K562 (cell line): ENCODE data around the gene CSMD2. TPM values are rescaled to one million over a fixed set of nuclear protein-coding genes. Genes with fewer than 3 reads are reported as not detected.

Experiments used
- ATAC-seq: fragments of 200-7000 bp; cut with Tn5 transposase; 3 replicates; pipeline ENCODE4 v1.9.1; 2020; ENCODE audit warnings: moderate library complexity
- BruUV-seq: library from RNA; stranded (reverse); fragments of 400-500 nt; replicated peaks from 2 replicates; lab custom pipeline; 2021; lab: Mats Ljungman, UMichigan
- CTCF ChIA-PET: fragments of 300-600 bp; formaldehyde crosslinking; extraction: SDS; loops from one replicate; lab custom pipeline; 2021; ENCODE audit warnings: low intra/inter-chr PET ratio; lab: Yijun Ruan, JAX
- POLR2A ChIA-PET: fragments of 300-600, 350-650 bp; sonication (Branson Sonifier 250); formaldehyde crosslinking; extraction: SDS; loops from one replicate; lab custom pipeline; 2021; ENCODE audit warnings: antibody characterized with exemption, inconsistent platforms; lab: Yijun Ruan, JAX
- DNase-seq, 4 experiments: peaks; one replicate each; pipeline versions ENCODE4 v3.0.0 to v3.0.0-alpha.2; 2011 to 2018; ENCODE audit warnings: low spot score in 3 of 4, mixed read lengths in 3 of 4; ENCODE audit errors: extremely low read depth in 1 of 4
- FAIRE-seq: peaks from 2 replicates; lab custom pipeline; 2011; peaks lifted over from hg19 to GRCh38; lab: Jason Lieb, UNC
- H2AFZ ChIP-seq: 2 replicates; pipeline ENCODE4 v1.6.0; 2011; ENCODE audit warnings: low read depth, low read length, control low read depth, inconsistent platforms
- H3K27ac ChIP-seq: fragments of 200-600 bp; 3 replicates; pipeline ENCODE4 v1.8.0; 2011; ENCODE audit warnings: low read depth, mild to moderate bottlenecking, control low read depth, inconsistent platforms, low read length, moderate library complexity, mixed read lengths; ENCODE audit errors: extremely low read depth
- H3K27me3 ChIP-seq, 2 experiments: fragments of 300-600 bp in 1 of 2; 2 replicates in 1 of 2; 3 replicates in 1 of 2; pipeline versions ENCODE4 v1.6.0 to v1.8.0; 2011; ENCODE audit warnings: inconsistent platforms in 2 of 2, low read length in 2 of 2, mild to moderate bottlenecking in 1 of 2, mixed read lengths in 1 of 2, moderate library complexity in 1 of 2; ENCODE audit not compliant: control insufficient read depth in 2 of 2, insufficient read depth in 2 of 2
- H3K36me3 ChIP-seq: fragments of 300-600 bp; 3 replicates; pipeline ENCODE4 v1.8.0; 2011; ENCODE audit warnings: mild to moderate bottlenecking, low read length, inconsistent platforms; ENCODE audit not compliant: control insufficient read depth, insufficient read depth
- H3K4me1 ChIP-seq, 2 experiments: fragments of 200-600 bp in 1 of 2; replicated peaks in 1 of 2; 2 replicates in 1 of 2; 3 replicates in 1 of 2; pipeline versions ENCODE4 v1.5.1 to v1.8.0; 2011; ENCODE audit warnings: inconsistent platforms in 2 of 2, low read length in 2 of 2, mild to moderate bottlenecking in 1 of 2, mixed read lengths in 1 of 2, moderate library complexity in 1 of 2; ENCODE audit not compliant: control insufficient read depth in 2 of 2, insufficient read depth in 2 of 2
- H3K4me2 ChIP-seq: 2 replicates; pipeline ENCODE4 v1.6.1; 2011; ENCODE audit warnings: low read length, control low read depth, inconsistent platforms, mixed read lengths; ENCODE audit not compliant: insufficient read depth
- H3K4me3 ChIP-seq: fragments of 200-600 bp; sonication (generic), shearing (Covaris generic); 2 replicates; pipeline ENCODE4 v1.5.1; 2016; ENCODE audit warnings: control low read depth, inconsistent platforms
- H3K79me2 ChIP-seq: fragments of 200-600 bp; 3 replicates; pipeline ENCODE4 v1.8.0; 2011; ENCODE audit warnings: low read length, inconsistent platforms; ENCODE audit not compliant: control insufficient read depth, insufficient read depth
- H3K9ac ChIP-seq, 2 experiments: 2 replicates each; pipeline versions ENCODE4 v1.6.0 to v1.6.1; 2011; ENCODE audit warnings: low read depth in 2 of 2, low read length in 2 of 2, control low read depth in 1 of 2, inconsistent platforms in 1 of 2, mild to moderate bottlenecking in 1 of 2, mixed read lengths in 1 of 2; ENCODE audit not compliant: insufficient read depth in 1 of 2
- H3K9me1 ChIP-seq: one replicate; pipeline ENCODE4 v1.6.0; 2011; ENCODE audit warnings: inconsistent platforms, mild to moderate bottlenecking, low read length, moderate library complexity; ENCODE audit not compliant: control insufficient read depth, insufficient read depth
- H3K9me3 ChIP-seq: replicated peaks from 2 replicates; pipeline ENCODE4 v1.5.1; 2011; ENCODE audit warnings: low read depth, low read length, inconsistent platforms; ENCODE audit not compliant: control insufficient read depth, insufficient read depth
- H4K20me1 ChIP-seq: replicated peaks from 2 replicates; pipeline ENCODE4 v1.6.1; 2011; ENCODE audit warnings: low read length, inconsistent platforms, mixed read lengths; ENCODE audit not compliant: control insufficient read depth, insufficient read depth
- EGR1 ChIP-seq: fragments of 450-650 bp; conservative IDR thresholded peaks from 2 replicates; pipeline ENCODE4 v1.6.1; 2017; ENCODE audit warnings: mild to moderate bottlenecking
- FOXA3 ChIP-seq, 2 experiments: fragments of 450-650 bp in 1 of 2; sonication (generic) in 1 of 2; formaldehyde crosslinking; IDR thresholded peaks in 1 of 2; conservative IDR thresholded peaks in 1 of 2; 2 replicates each; pipeline versions ENCODE4 v1.4.0 to v1.8.0; 2020 to 2022; ENCODE audit warnings: mild to moderate bottlenecking in 2 of 2, missing genetic modification reagents in 1 of 2
- IFI16 ChIP-seq: fragments of 250-450 bp; sonication (Bioruptor Pico); IDR thresholded peaks from 2 replicates; pipeline ENCODE4 v2.1.2; 2022; ENCODE audit warnings: mild to moderate bottlenecking, inconsistent platforms
- KHSRP ChIP-seq: fragments of 450-650 bp; IDR thresholded peaks from 2 replicates; pipeline ENCODE4 v1.6.1; 2017
- KLF13 ChIP-seq: fragments of 450-650 bp; IDR thresholded peaks from 2 replicates; pipeline ENCODE4 v1.6.1; 2016; ENCODE audit warnings: missing genetic modification characterization, low read depth, mild to moderate bottlenecking, missing compliant biosample characterization, moderate library complexity, borderline replicate concordance
- NBN ChIP-seq: fragments of 450-650 bp; IDR thresholded peaks from 2 replicates; pipeline ENCODE4 v1.6.1; 2016; ENCODE audit warnings: low read depth, mild to moderate bottlenecking
- RB1 ChIP-seq: fragments of 450-650 bp; IDR thresholded peaks from 2 replicates; pipeline ENCODE4 v1.6.1; 2017; ENCODE audit warnings: low read depth, mild to moderate bottlenecking
- RBM39 ChIP-seq: fragments of 200-400 bp; formaldehyde crosslinking; optimal IDR thresholded peaks from 2 replicates; pipeline ENCODE3; 2018; ENCODE audit warnings: low read depth, low read length
- SAFB2 ChIP-seq: fragments of 200-400 bp; formaldehyde crosslinking; IDR thresholded peaks from 2 replicates; pipeline ENCODE4 v1.6.1; 2018; ENCODE audit warnings: borderline replicate concordance, low read length, low read depth, moderate library complexity; ENCODE audit not compliant: severe bottlenecking
- SMAD3 ChIP-seq: fragments of 450-650 bp; formaldehyde crosslinking; conservative IDR thresholded peaks from 2 replicates; pipeline ENCODE4 v1.4.0; 2020; ENCODE audit warnings: mild to moderate bottlenecking
- TCF7L2 ChIP-seq: fragments of 150-350 bp; IDR thresholded peaks from 2 replicates; pipeline ENCODE4 v1.6.1; 2016; ENCODE audit warnings: low read depth, mild to moderate bottlenecking, low read length, moderate library complexity
- ZEB2 ChIP-seq: fragments of 450-650 bp; IDR thresholded peaks from 2 replicates; pipeline ENCODE4 v1.6.1; 2016
- ZFX ChIP-seq: sonication (generic); formaldehyde crosslinking; IDR thresholded peaks from 2 replicates; pipeline ENCODE4 v1.8.0; 2022; ENCODE audit warnings: mild to moderate bottlenecking, missing genetic modification reagents, moderate library complexity
- ZNF444 ChIP-seq: fragments of 250-450 bp; sonication (Bioruptor Pico); IDR thresholded peaks from 2 replicates; pipeline ENCODE4 v1.4.0; 2020; ENCODE audit warnings: mild to moderate bottlenecking, moderate library complexity
- WGBS: fragments of 100-300 bp; shearing (Covaris generic); methylation state at CpG from one replicate; pipeline ENCODE4 v1.1.6; 2016; ENCODE audit warnings: low coverage, mixed read lengths; ENCODE audit not compliant: insufficient coverage; ENCODE audit errors: missing lambda C conversion rate; 5-methylcytosine and 5-hydroxymethylcytosine counted together
- in situ Hi-C: fragments of 300-500 bp; cut with MboI; formaldehyde crosslinking; loops from 4 replicates; pipeline ENCODE4 v1.15.0; 2018; ENCODE audit warnings: inconsistent platforms, mixed read lengths
- intact Hi-C: fragments of 100-400 bp; cut with micrococcal nuclease; formaldehyde crosslinking; loops from 2 replicates; pipeline ENCODE4 v1.14.2; 2022
- polyA plus RNA-seq, 8 experiments: library from polyadenylated mRNA; depleted of rRNA in 4 of 8; stranded (reverse) in 5 of 8; unstranded in 3 of 8; fragments of >200 nt; fragmentation: Nextera tagmentation in 2 of 8; fragmentation: Illumina TruSeq in 1 of 8; extraction: Ambion mirVana in 2 of 8; extraction: Trizol in 1 of 8; gene quantifications; 2 replicates each; pipeline versions ENCODE4 v1.2.1 to v1.2.3, GENCODE V29; 2011 to 2014; ENCODE audit warnings: inconsistent platforms in 1 of 8, missing spikeins in 1 of 8
- total RNA-seq, 7 experiments: library from RNA; depleted of rRNA in 6 of 7; stranded (reverse); fragments of >200 nt in 6 of 7; fragmentation: Illumina TruSeq in 2 of 7; extraction: Trizol in 2 of 7; gene quantifications; 2 replicates each; pipeline versions ENCODE4 v1.2.1 to v1.2.3, GENCODE V29; 2011 to 2021; ENCODE audit warnings: low replicate concordance in 1 of 7
- TF ChIP-seq, protein P1 (sequence below): fragments of 250-450 bp; sonication (Bioruptor Pico); IDR thresholded peaks from 2 replicates; pipeline ENCODE4 v1.5.0; 2022; ENCODE audit warnings: mild to moderate bottlenecking
- TF ChIP-seq, protein P2 (sequence below): sonication (generic); formaldehyde crosslinking; IDR thresholded peaks from 2 replicates; pipeline ENCODE4 v1.8.0; 2023; ENCODE audit warnings: missing genetic modification reagents, mild to moderate bottlenecking, borderline replicate concordance

CSMD2 gene
- total and polyA plus RNA-seq, 9 of the 15 experiments (the other 6 are each of a cell fraction or from before 2014, with no cell fraction given), result not detected

DNA sequence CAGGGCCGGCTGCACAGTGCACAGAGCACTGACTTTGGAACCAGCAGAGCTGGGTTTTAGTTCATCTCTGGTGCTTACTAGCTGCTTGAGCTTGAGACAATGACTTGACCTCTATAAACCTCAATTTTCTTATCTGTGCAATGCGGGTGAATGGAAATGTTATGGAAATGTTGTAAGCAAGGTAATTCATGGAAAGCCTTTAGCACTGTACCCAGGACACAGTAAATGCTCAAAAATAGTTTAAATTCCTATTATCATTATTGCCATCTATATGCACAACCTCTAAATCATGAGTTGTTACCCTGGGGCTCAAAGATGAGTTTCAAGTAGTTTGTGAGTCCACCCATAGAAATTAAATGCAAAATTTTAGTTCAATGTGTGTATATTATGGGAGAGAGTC lies 99.5 kb downstream of the CSMD2 start (continued):
- TF ChIP-seq, protein P1, sequence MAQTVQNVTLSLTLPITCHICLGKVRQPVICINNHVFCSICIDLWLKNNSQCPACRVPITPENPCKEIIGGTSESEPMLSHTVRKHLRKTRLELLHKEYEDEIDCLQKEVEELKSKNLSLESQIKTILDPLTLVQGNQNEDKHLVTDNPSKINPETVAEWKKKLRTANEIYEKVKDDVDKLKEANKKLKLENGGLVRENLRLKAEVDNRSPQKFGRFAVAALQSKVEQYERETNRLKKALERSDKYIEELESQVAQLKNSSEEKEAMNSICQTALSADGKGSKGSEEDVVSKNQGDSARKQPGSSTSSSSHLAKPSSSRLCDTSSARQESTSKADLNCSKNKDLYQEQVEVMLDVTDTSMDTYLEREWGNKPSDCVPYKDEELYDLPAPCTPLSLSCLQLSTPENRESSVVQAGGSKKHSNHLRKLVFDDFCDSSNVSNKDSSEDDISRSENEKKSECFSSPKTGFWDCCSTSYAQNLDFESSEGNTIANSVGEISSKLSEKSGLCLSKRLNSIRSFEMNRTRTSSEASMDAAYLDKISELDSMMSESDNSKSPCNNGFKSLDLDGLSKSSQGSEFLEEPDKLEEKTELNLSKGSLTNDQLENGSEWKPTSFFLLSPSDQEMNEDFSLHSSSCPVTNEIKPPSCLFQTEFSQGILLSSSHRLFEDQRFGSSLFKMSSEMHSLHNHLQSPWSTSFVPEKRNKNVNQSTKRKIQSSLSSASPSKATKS (CRISPR knock-in tag), result no peak
- TF ChIP-seq RB1 (no peak), TCF7L2 (no peak), SMAD3 (no peak), FOXA3 (CRISPR knock-in tag; conservative IDR thresholded peaks at IDR 0.05 in 1 of 2, IDR thresholded peaks at IDR 0.05 in 1 of 2) (no peak)

DNA sequence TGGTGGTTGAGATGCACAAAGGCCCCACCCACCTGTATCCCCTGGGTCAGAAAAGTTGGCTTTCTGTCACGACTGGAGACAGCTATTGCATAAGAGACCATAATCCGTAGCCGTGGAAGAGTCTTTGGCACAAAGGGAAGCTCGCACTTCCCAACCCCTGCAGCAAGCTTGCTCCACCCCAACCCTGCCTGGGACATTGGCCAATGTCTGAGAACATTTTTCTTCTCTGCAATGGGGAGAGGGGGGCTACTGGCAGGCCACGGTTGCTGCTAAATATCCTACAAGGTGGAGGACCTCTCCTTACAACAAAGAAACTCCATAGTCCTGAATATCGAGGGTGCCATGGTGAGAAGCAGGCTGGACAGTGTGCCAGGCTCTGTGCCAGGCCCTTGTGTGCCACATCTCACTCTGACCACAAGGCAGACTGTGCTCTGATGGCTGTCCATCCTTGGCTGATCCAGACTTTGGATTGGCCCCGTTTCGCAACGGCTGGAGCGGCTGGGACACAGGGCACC lies 104.1 kb downstream of the CSMD2 start:
- H3K36me3 ChIP-seq, result no peaks in the 10 kb centered on the region
- H3K27ac ChIP-seq, result no peak overlapping the region
- intact Hi-C loops, result no loop called here
- ChIA-PET CTCF (no interaction called here), POLR2A (no interaction called here)
- no peaks in the 10 kb centered on the region for H3K79me2 ChIP-seq
- no peak overlapping the region for H3K9ac ChIP-seq
- no peaks in the 10 kb centered on the region for H3K9me3 ChIP-seq
- in situ Hi-C loops, result no loop called here
- H3K4me1 ChIP-seq, result no peaks in the 10 kb centered on the region
- H3K27me3 ChIP-seq, result peaks cover 0 to 4% of the 10 kb centered on the region in 2 experiments; a peak in 1 of 5 replicates
- FAIRE-seq, result no peak
- H3K4me2 ChIP-seq, result no peak overlapping the region
- H3K9me1 ChIP-seq, result no peaks in the 10 kb centered on the region
- H4K20me1 ChIP-seq, result no peaks in the 10 kb centered on the region
- DNase-seq, result no peak
- no peak overlapping the region for H2AFZ ChIP-seq
- no peak overlapping the region for H3K4me3 ChIP-seq
- BruUV-seq, result no TSS peak
- WGBS, result 0% methylated on average over 10 of the region's 10 CpGs
- ATAC-seq, result no peak
- TF ChIP-seq RBM39 (no peak), SAFB2 (no peak), EGR1 (no peak), NBN (no peak), ZNF444 (CRISPR knock-in tag) (no peak), ZFX (no peak), IFI16 (CRISPR knock-in tag) (no peak), KHSRP (no peak), KLF13 (no peak), ZEB2 (no peak)
- TF ChIP-seq, protein P2, sequence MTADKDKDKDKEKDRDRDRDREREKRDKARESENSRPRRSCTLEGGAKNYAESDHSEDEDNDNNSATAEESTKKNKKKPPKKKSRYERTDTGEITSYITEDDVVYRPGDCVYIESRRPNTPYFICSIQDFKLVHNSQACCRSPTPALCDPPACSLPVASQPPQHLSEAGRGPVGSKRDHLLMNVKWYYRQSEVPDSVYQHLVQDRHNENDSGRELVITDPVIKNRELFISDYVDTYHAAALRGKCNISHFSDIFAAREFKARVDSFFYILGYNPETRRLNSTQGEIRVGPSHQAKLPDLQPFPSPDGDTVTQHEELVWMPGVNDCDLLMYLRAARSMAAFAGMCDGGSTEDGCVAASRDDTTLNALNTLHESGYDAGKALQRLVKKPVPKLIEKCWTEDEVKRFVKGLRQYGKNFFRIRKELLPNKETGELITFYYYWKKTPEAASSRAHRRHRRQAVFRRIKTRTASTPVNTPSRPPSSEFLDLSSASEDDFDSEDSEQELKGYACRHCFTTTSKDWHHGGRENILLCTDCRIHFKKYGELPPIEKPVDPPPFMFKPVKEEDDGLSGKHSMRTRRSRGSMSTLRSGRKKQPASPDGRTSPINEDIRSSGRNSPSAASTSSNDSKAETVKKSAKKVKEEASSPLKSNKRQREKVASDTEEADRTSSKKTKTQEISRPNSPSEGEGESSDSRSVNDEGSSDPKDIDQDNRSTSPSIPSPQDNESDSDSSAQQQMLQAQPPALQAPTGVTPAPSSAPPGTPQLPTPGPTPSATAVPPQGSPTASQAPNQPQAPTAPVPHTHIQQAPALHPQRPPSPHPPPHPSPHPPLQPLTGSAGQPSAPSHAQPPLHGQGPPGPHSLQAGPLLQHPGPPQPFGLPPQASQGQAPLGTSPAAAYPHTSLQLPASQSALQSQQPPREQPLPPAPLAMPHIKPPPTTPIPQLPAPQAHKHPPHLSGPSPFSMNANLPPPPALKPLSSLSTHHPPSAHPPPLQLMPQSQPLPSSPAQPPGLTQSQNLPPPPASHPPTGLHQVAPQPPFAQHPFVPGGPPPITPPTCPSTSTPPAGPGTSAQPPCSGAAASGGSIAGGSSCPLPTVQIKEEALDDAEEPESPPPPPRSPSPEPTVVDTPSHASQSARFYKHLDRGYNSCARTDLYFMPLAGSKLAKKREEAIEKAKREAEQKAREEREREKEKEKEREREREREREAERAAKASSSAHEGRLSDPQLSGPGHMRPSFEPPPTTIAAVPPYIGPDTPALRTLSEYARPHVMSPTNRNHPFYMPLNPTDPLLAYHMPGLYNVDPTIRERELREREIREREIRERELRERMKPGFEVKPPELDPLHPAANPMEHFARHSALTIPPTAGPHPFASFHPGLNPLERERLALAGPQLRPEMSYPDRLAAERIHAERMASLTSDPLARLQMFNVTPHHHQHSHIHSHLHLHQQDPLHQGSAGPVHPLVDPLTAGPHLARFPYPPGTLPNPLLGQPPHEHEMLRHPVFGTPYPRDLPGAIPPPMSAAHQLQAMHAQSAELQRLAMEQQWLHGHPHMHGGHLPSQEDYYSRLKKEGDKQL (CRISPR knock-in tag), result no peak
